NCI-H1092 (cell line): ENCODE results near the gene RASGRP4.
"Not testable (repeated sequence)": the region's sequence is repeated elsewhere in the genome, so short reads cannot be mapped to it uniquely, and the experiment has no call there.

Source experiments
- DNase-seq: peaks from one replicate; lab custom pipeline; 2025; lab: John Stamatoyannopoulos, UW

The RASGRP4 gene, protein sequence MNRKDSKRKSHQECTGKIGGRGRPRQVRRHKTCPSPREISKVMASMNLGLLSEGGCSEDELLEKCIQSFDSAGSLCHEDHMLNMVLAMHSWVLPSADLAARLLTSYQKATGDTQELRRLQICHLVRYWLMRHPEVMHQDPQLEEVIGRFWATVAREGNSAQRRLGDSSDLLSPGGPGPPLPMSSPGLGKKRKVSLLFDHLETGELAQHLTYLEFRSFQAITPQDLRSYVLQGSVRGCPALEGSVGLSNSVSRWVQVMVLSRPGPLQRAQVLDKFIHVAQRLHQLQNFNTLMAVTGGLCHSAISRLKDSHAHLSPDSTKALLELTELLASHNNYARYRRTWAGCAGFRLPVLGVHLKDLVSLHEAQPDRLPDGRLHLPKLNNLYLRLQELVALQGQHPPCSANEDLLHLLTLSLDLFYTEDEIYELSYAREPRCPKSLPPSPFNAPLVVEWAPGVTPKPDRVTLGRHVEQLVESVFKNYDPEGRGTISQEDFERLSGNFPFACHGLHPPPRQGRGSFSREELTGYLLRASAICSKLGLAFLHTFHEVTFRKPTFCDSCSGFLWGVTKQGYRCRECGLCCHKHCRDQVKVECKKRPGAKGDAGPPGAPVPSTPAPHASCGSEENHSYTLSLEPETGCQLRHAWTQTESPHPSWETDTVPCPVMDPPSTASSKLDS

DNA sequence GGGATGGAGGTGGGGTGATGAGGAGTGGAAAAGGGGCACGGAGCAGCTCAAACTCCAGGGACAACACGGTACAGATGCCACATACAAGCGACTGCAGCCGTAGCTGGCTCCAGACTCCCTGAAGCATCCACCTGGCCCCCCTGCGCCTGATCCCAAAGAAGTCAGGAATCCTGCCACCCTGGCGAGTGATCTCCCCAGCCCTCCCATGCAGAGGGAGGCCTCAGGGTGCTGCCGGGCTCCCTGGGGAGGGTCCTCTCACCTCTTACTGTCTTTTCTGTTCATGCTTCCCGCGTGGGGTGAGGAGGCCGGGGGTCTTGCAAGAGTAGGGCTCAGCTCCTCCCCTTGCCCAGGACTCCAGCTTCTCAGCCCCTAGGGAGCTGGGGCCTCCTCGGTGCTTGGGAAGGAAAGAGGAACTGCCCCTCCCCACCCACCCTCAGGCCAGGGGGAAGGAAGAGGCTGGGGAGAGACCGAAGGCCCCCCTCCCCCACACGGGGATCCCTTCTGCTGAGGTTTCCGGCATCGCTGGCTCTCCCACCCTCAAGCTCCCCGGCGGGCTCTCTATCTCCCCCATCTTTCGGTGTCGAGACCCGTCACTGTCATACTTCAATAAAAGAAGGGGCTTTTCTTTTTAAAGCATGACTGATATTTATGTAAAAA is at the start of gene RASGRP4:
RASGRP4 (minus strand) TSS at position 410 of the 657 bp plus-strand sequence; CDS start at position 282, 128 bp downstream.
- no peak for DNase-seq

- no peak for DNase-seq
Measured at GRCh38 chr19:38475176-38475575, 49.2 kb upstream of the RASGRP4 start.

GRCh38 chr19:38473201-38473600 is 47.2 kb upstream of the RASGRP4 start:
- no peak for DNase-seq

DNA sequence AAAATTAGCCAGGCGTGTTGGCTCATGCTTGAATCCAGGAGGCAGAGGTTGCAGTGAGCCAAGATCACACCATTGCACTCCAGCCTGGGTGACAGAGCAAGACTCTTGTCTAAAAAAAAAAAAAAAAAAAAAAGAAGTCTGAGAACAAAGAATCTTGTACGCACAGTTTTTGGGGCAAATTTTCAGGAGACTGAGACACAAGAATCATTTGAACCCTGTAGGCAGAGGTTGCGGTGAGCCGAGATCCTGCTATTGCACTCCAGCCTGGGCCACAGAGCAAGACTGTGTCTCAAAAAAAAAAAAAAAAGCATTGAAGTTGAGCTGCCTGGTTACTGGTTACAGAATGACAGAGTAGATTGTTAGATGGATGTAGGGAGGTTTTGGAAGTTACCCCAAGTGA is 46.7 kb upstream of the RASGRP4 start:
- not testable (repeated sequence) for DNase-seq

DNA sequence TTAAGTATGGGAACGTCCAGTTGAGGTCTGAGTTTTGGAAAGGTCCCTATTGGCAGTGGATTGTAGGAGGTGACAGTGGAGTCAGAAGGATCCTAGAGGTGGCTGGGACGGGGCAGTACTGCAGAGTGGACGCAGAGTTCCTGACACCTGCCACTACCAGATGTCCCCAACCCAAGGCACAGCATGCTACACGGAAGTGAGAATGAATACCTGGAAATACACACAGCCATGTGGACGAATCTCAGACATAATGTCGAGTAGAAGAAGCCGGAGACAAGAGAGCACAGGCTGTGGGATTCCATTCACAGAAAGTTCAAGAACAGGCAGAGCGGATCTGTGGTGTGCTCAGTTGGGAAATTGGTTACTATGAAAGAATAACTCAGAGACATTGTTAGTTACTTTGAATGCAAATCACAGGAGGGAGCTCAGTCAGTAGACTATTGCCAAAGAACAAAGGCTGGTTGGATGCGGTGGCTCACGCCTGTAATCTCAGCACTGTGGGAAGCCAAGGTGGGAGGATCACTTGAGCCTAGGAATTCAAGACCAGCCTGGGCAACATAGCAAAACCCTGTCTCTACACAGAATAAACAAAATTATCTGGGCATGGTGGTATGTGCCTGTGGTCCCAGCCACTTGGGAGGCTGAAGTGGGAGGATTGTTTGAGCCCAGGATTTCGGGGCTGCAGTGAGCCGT is 44.9 kb upstream of the RASGRP4 start:
- no peak for DNase-seq

- no peak for DNase-seq
Measured at GRCh38 chr19:38469151-38469550, 43.1 kb upstream of the RASGRP4 start.

GRCh38 chr19:38467541-38468525 is 41.8 kb upstream of the RASGRP4 start:
- no peak for DNase-seq

DNA sequence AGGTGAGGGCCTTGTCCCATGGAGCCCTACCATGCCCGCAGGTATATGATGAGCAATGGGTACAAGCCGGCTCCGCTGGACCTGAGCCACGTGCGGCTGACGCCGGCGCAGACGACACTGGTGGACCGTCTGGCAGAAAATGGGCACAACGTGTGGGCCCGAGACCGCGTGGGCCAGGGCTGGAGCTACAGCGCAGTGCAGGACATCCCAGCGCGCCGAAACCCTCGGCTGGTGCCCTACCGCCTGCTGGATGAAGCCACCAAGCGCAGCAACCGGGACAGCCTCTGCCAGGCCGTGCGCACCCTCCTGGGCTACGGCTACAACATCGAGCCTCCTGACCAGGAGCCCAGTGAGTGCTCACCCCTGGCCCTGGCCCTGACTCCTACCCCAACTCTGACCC is 40.0 kb upstream of the RASGRP4 start:
- no peak for DNase-seq

- no peak for DNase-seq
Measured at GRCh38 chr19:38464421-38465082, 38.5 kb upstream of the RASGRP4 start.

GRCh38 chr19:38463365-38463764 is 37.3 kb upstream of the RASGRP4 start:
- DNase-seq, result no peak

- DNase-seq, result no peak
Measured at GRCh38 chr19:38458991-38459390, 33.0 kb upstream of the RASGRP4 start.

GRCh38 chr19:38457690-38458405 is 31.8 kb upstream of the RASGRP4 start:
- no peak for DNase-seq

DNA sequence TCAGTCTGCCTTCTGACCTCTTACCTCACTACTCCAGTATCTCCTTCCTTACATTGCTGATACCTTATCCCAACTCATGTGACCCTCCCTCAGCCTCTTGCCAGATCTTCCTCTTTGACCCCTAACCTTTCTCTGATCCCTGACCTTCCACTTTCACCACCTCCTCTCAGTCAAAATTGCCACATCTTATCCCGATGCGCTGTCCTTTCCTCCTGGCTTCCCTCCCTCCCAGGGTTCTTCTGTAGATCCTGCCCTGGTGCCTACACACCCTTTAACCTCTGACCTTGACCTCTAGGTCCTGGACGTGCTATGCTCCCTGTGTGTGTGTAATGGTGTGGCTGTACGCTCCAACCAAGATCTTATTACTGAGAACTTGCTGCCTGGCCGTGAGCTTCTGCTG is 31.2 kb upstream of the RASGRP4 start:
- no peak for DNase-seq

GRCh38 chr19:38455031-38455430 is 29.0 kb upstream of the RASGRP4 start:
- no peak for DNase-seq

DNA sequence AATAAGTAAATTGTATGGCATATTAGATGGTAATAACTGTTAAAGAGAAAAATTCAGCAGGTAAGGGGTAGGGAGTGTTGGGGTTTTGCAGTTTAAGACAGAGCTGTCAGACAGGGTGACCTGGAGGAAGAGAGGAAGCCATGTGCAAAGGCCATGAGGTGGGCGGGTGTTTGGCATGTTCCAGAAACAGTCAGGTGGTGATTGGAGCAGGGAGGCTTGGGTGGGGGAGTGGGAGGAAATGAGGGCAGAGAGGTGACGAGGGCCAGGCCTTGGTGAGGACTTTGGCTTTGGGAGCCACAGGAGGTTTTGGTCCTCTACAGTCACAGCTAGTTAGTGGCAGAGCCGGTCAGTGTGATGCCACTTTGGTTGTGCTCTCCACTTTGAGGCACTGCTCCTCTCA is 27.6 kb upstream of the RASGRP4 start:
- no peak for DNase-seq

- DNase-seq, result no peak
Measured at GRCh38 chr19:38452430-38453366, 26.7 kb upstream of the RASGRP4 start.

DNA sequence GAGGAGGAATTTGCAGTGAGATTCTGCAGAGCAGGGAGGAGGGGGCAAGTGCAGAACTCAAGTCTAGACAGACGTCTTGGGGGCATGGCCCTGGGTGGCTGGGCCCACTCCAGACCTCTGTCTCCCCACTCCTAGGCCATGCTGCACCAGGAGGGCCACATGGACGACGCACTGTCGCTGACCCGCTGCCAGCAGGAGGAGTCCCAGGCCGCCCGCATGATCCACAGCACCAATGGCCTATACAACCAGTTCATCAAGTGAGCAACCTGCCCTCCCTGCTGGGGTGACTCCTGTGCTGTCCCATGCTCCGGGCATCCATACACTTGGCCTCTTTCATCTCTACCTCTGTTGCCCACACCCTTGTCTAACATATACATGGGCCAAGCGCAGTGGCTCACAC is 25.6 kb upstream of the RASGRP4 start:
- no peak for DNase-seq

- no peak for DNase-seq
Measured at GRCh38 chr19:38451036-38451435, 25.0 kb upstream of the RASGRP4 start.

GRCh38 chr19:38449518-38449917 is 23.5 kb upstream of the RASGRP4 start:
- no peak for DNase-seq
